Vagina (tissue), 2 donors: Measurements from ENCODE around the gene ELF1. TPM values are rescaled to one million over a fixed set of nuclear protein-coding genes. Genes with fewer than 3 reads are reported as not detected.
"Not testable (repeated sequence)": the region's sequence is repeated elsewhere in the genome, so short reads cannot be mapped to it uniquely, and the experiment has no call there.

Experiments
- DNase-seq, 2 donors: peaks; one replicate each; pipeline ENCODE4 v3.0.0-alpha.2; 2017; ENCODE audit errors: extremely low spot score in 2 of 2
- H3K27ac ChIP-seq: fragments of 200-600 bp; sonication (generic); one replicate; pipeline ENCODE4 v1.5.1; 2019
- H3K27me3 ChIP-seq: fragments of 200-600 bp; sonication (generic); one replicate; pipeline ENCODE4 v1.5.1; 2019
- H3K36me3 ChIP-seq, 2 donors: fragments of 200-600 bp; sonication (generic); one replicate each; pipeline ENCODE4 v1.5.1; 2017 to 2019
- H3K4me1 ChIP-seq: fragments of 200-600 bp; sonication (generic); one replicate; pipeline ENCODE4 v1.5.1; 2019
- H3K4me3 ChIP-seq, 2 donors: fragments of 200-600 bp; sonication (generic); 1 replicate in 1 of 2; 2 replicates in 1 of 2; pipeline ENCODE4 v1.5.1; 2016 to 2019
- H3K9me3 ChIP-seq: fragments of 200-600 bp; sonication (generic); one replicate; pipeline ENCODE4 v1.5.1; 2019
- POLR2A ChIP-seq, 2 donors: fragments of 450-650 bp; IDR thresholded peaks; one replicate each; pipeline ENCODE4 v1.6.1; 2017; ENCODE audit warnings: antibody characterized with exemption in 2 of 2, mild to moderate bottlenecking in 2 of 2, moderate library complexity in 2 of 2
- POLR2AphosphoS5 ChIP-seq, 2 donors: sonication (generic); formaldehyde crosslinking; IDR thresholded peaks; one replicate each; pipeline ENCODE4 v1.9.0; 2017; ENCODE audit warnings: antibody characterized with exemption in 2 of 2, mild to moderate bottlenecking in 2 of 2, low read depth in 1 of 2; ENCODE audit not compliant: insufficient read depth in 1 of 2
- intact Hi-C: fragments of 100-400 bp; cut with DNase I; formaldehyde crosslinking; loops from one replicate; pipeline ENCODE4 v1.15.1; 2023
- total RNA-seq: library from RNA; depleted of rRNA; stranded (reverse); fragments of >200 nt; gene quantifications from one replicate; pipeline ENCODE4 v1.2.3, GENCODE V29; 2016
- TF ChIP-seq, protein P1 (sequence below), 3 experiments: fragments of 450-650 bp in 2 of 3; fragments of 200-600 bp in 1 of 3; sonication (generic) in 1 of 3; IDR thresholded peaks; one replicate each; pipeline ENCODE4 v1.5.1; 2017 to 2019; ENCODE audit warnings: antibody characterized with exemption in 3 of 3, mild to moderate bottlenecking in 2 of 3, moderate library complexity in 2 of 3

Gene ELF1
- total RNA-seq, 1 donor from 2014 or later = 101 TPM

DNA sequence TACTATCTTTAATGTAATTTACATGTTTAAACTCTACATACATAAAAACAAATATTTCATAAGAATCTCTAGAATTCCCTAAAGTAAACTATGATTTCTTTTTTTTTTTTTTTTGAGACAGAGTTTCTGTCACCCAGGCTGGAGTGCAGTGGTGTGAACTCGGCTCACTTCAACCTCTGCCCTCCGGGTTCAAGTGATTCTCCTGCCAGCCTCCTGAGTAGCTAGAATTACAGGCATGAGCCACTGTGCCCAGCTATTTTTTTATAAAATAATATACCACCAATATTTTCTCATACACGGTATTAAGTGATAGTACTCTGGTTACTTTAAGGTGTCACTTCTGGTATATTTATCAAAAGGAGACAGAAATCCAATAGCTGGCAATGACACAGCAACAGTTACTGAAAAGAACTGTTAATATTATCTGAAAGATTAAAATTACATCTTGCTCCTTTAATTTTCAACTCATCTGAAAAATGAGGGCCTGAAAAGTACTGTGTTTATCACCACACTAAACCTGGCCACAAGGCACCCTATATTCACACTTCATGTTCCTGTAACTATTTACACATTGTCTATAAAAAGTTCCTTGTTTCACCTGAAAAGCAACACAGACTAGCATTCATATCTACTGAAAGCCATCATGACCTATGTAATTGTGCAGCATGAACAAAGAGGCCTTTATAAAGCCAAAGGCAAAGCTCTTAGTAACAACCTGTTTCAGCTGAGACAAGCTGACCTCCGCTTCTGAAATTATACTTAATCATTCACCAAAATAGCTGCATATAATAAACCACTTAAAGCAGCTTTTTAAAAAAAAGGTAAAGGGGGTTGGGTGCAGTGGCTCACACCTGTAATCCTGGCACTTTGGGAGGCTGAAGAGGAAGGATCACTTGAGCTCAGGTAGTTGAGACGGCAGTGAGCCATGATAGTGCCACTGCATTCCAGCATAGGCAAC is 123.6 kb downstream of the ELF1 start:
- no peak for DNase-seq
- TF ChIP-seq, protein P1, sequence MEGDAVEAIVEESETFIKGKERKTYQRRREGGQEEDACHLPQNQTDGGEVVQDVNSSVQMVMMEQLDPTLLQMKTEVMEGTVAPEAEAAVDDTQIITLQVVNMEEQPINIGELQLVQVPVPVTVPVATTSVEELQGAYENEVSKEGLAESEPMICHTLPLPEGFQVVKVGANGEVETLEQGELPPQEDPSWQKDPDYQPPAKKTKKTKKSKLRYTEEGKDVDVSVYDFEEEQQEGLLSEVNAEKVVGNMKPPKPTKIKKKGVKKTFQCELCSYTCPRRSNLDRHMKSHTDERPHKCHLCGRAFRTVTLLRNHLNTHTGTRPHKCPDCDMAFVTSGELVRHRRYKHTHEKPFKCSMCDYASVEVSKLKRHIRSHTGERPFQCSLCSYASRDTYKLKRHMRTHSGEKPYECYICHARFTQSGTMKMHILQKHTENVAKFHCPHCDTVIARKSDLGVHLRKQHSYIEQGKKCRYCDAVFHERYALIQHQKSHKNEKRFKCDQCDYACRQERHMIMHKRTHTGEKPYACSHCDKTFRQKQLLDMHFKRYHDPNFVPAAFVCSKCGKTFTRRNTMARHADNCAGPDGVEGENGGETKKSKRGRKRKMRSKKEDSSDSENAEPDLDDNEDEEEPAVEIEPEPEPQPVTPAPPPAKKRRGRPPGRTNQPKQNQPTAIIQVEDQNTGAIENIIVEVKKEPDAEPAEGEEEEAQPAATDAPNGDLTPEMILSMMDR (IDR thresholded peaks at IDR 0.05) = no peak
- TF ChIP-seq POLR2AphosphoS5 (IDR thresholded peaks at IDR 0.05; ENCODE audit: insufficient read depth in 1 of 2, low read depth in 1 of 2) = no peak
- TF ChIP-seq POLR2A (IDR thresholded peaks at IDR 0.05) = no peak
- no peak overlapping the region for H3K27ac ChIP-seq
- H3K9me3 ChIP-seq = no peaks in the 10 kb centered on the region
- H3K4me3 ChIP-seq = no peak overlapping the region
- no peaks in the 10 kb centered on the region for H3K36me3 ChIP-seq
- no peaks in the 10 kb centered on the region for H3K4me1 ChIP-seq
- intact Hi-C loops = no loop called here
- no peaks in the 10 kb centered on the region for H3K27me3 ChIP-seq

- intact Hi-C loops, H3K36me3 ChIP-seq, H3K27ac ChIP-seq: not testable (repeated sequence)
Observed at GRCh38 chr13:40893573-40893972, 125.5 kb downstream of the ELF1 start.

GRCh38 chr13:40886017-40886416 is 133.1 kb downstream of the ELF1 start:
- TF ChIP-seq POLR2A (IDR thresholded peaks at IDR 0.05) (no peak), POLR2AphosphoS5 (IDR thresholded peaks at IDR 0.05; ENCODE audit: insufficient read depth in 1 of 2, low read depth in 1 of 2) (no peak)
- TF ChIP-seq, protein P1 (IDR thresholded peaks at IDR 0.05) = no peak
- Histone ChIP-seq H3K27me3 (no peaks in the 10 kb centered on the region), H3K4me1 (no peaks in the 10 kb centered on the region), H3K4me3 (no peak overlapping the region), H3K9me3 (no peaks in the 10 kb centered on the region), H3K36me3 (peaks cover 0 to 3% of the 10 kb centered on the region in 2 donors), H3K27ac (no peak overlapping the region)
- intact Hi-C loops = no loop called here
- no peak for DNase-seq

More at GRCh38 chr13:40893573-40893972, 125.5 kb downstream of the ELF1 start:
- H3K4me1 ChIP-seq, H3K27me3 ChIP-seq, H3K4me3 ChIP-seq, DNase-seq, H3K9me3 ChIP-seq: not testable (repeated sequence)

- H3K4me1 ChIP-seq, H3K27me3 ChIP-seq, H3K27ac ChIP-seq, H3K9me3 ChIP-seq, intact Hi-C loops, DNase-seq, H3K4me3 ChIP-seq: not testable (repeated sequence)
- peaks cover 0 to 14% of the 10 kb centered on the region in 2 donors for H3K36me3 ChIP-seq
Observed at GRCh38 chr13:40884175-40884574, 134.9 kb downstream of the ELF1 start.

Other genes starting within 250 kb of the ELF1 start
- gene MRPS31, start 248.1 kb downstream of the ELF1 start, total RNA-seq = 17.9 TPM
- 7.1 TPM for gene SLC25A15, start 229.7 kb downstream of the ELF1 start, total RNA-seq
- 13.5 TPM for gene WBP4, start 42.2 kb upstream of the ELF1 start, total RNA-seq
- 8.1 TPM for gene KBTBD6, start 113.5 kb upstream of the ELF1 start, total RNA-seq
- gene KBTBD7, start 175.3 kb upstream of the ELF1 start, total RNA-seq = 5.9 TPM
- 17.2 TPM for gene MTRF1, start 244.3 kb upstream of the ELF1 start, total RNA-seq